Dedifferentiated amniotic fluid mesenchymal stem cell (primary cell): Measurements from ENCODE around the gene LAMA4.
A peak's percentile ranks its signal among the peaks of the same experiment; 100 is the strongest.
"Not testable (repeated sequence)": the region's sequence is repeated elsewhere in the genome, so short reads cannot be mapped to it uniquely, and the experiment has no call there.

Experiments
- DNase-seq: peaks from one replicate; pipeline ENCODE4 v3.0.0-alpha.2; 2016; ENCODE audit errors: extremely low spot score

The LAMA4 gene

GRCh38 chr6:112153926-112154607 is 100.3 kb downstream of the LAMA4 start:
- DNase-seq: peak; percentile 68

GRCh38 chr6:112150363-112150762 is 104.0 kb downstream of the LAMA4 start:
- DNase-seq: peak; percentile 18

- DNase-seq: peak; percentile 85
Measured at GRCh38 chr6:112149719-112150263, 104.6 kb downstream of the LAMA4 start.

GRCh38 chr6:112149236-112149635 is 105.1 kb downstream of the LAMA4 start:
- DNase-seq: no peak

GRCh38 chr6:112148103-112148502 is 106.3 kb downstream of the LAMA4 start:
- DNase-seq: no peak

GRCh38 chr6:112145080-112145573 is 109.2 kb downstream of the LAMA4 start:
- DNase-seq: no peak

GRCh38 chr6:112144145-112144926 is 110.0 kb downstream of the LAMA4 start:
- peak; percentile 21 for DNase-seq

GRCh38 chr6:112141707-112142106 is 112.7 kb downstream of the LAMA4 start:
- no peak for DNase-seq

GRCh38 chr6:112139052-112139451 is 115.3 kb downstream of the LAMA4 start:
- no peak for DNase-seq

- no peak for DNase-seq
Measured at GRCh38 chr6:112130878-112131277, 123.5 kb downstream of the LAMA4 start.

GRCh38 chr6:112128208-112128607 is 126.2 kb downstream of the LAMA4 start:
- no peak for DNase-seq

GRCh38 chr6:112123982-112124381 is 130.4 kb downstream of the LAMA4 start:
- no peak for DNase-seq

GRCh38 chr6:112122756-112123155 is 131.6 kb downstream of the LAMA4 start:
- DNase-seq: no peak

GRCh38 chr6:112118034-112118433 is 136.3 kb downstream of the LAMA4 start:
- DNase-seq: no peak

GRCh38 chr6:112117554-112117953 is 136.8 kb downstream of the LAMA4 start:
- DNase-seq: no peak

GRCh38 chr6:112116221-112116620 is 138.1 kb downstream of the LAMA4 start:
- no peak for DNase-seq

- DNase-seq: no peak
Measured at GRCh38 chr6:112114577-112115223, 139.7 kb downstream of the LAMA4 start.

- no peak for DNase-seq
Measured at GRCh38 chr6:112113918-112114317, 140.4 kb downstream of the LAMA4 start.

- no peak for DNase-seq
Measured at GRCh38 chr6:112113431-112113830, 140.9 kb downstream of the LAMA4 start.

- DNase-seq: no peak
Measured at GRCh38 chr6:112109262-112109661, 145.1 kb downstream of the LAMA4 start.

GRCh38 chr6:112106562-112106961 is 147.8 kb downstream of the LAMA4 start:
- DNase-seq: no peak

GRCh38 chr6:112106026-112106425 is 148.3 kb downstream of the LAMA4 start:
- DNase-seq: not testable (repeated sequence)
